Mesothelial cell of epicardium (in vitro differentiated cells): ENCODE data around the gene SH3D21. TPM values are rescaled to one million over a fixed set of nuclear protein-coding genes. Genes with fewer than 3 reads are reported as not detected.

ENCODE experiments used
- DNase-seq, 2 experiments: peaks; one replicate each; pipeline ENCODE4 v3.0.0; 2021; ENCODE audit warnings: low spot score in 2 of 2; ENCODE audit not compliant: unreplicated experiment in 2 of 2
- H3K27ac Mint-ChIP-seq: 2 replicates; pipeline ENCODE4 v1.8.0; 2021; ENCODE audit warnings: mixed read lengths
- H3K27me3 Mint-ChIP-seq: 2 replicates; pipeline ENCODE4 v1.8.0; 2021; ENCODE audit warnings: low read depth, mixed read lengths
- H3K36me3 Mint-ChIP-seq: 2 replicates; pipeline ENCODE4 v1.8.0; 2021; ENCODE audit warnings: mixed read lengths
- H3K4me1 Mint-ChIP-seq: 2 replicates; pipeline ENCODE4 v1.8.0; 2021; ENCODE audit warnings: mixed read lengths
- H3K4me3 Mint-ChIP-seq: 2 replicates; pipeline ENCODE4 v1.8.0; 2021; ENCODE audit warnings: mild to moderate bottlenecking, moderate library complexity, mixed read lengths
- H3K9me3 Mint-ChIP-seq: 2 replicates; pipeline ENCODE4 v1.8.0; 2021; ENCODE audit warnings: mixed read lengths
- CTCF ChIP-seq: fragments of 200-600 bp; sonication (generic); IDR thresholded peaks from one replicate; pipeline ENCODE4 v1.5.0; 2021; ENCODE audit warnings: antibody characterized with exemption; ENCODE audit not compliant: unreplicated experiment
- total RNA-seq: library from RNA; stranded (reverse); gene quantifications from 3 replicates; pipeline ENCODE4 v1.2.1, GENCODE V29; 2021

The SH3D21 gene
- total RNA-seq, 1 donor from 2014 or later = 47.1 TPM

GRCh38 chr1:36355811-36356210, 49.6 kb downstream of the SH3D21 start:
- no peak overlapping the region for H3K27ac Mint-ChIP-seq
- H3K27me3 Mint-ChIP-seq = no peaks in the 10 kb centered on the region
- no peaks in the 10 kb centered on the region for H3K9me3 Mint-ChIP-seq
- DNase-seq = no peak
- H3K4me3 Mint-ChIP-seq = no peak overlapping the region
- no peak for TF ChIP-seq CTCF
- H3K36me3 Mint-ChIP-seq = peaks cover 21% of the 10 kb centered on the region
- peaks cover 16% of the 10 kb centered on the region for H3K4me1 Mint-ChIP-seq

DNA sequence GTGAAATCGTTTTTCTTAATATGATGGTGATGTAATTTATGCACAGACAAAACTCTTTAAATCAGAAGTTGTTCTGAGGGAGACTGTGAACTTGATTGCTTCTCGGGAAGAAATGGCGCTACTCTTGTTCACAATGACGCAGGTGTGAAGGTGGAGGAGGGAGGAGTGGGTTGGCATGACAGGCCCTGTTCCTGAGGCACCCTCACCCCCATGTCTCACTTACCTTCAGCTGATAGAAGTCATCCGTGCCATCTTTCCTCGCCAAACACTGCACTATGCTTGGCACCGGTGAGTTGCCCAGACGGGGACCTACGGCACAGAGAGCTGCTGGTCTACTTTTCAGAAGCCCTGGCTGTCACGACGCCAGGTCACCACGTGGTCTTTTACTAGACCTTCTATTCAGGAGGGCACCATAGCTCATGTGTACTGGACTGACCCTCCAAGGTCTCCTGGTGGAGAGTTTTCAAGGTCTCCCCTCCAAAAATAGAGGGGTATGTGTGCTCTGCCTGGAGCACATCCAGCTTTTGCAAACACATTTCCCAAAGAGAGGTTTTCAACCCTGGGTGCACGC, 52.4 kb downstream of the SH3D21 start:
- H3K27me3 Mint-ChIP-seq = no peaks in the 10 kb centered on the region
- peaks cover 26% of the 10 kb centered on the region for H3K36me3 Mint-ChIP-seq
- H3K4me1 Mint-ChIP-seq = no peaks in the 10 kb centered on the region
- no peaks in the 10 kb centered on the region for H3K9me3 Mint-ChIP-seq
- DNase-seq = no peak
- H3K4me3 Mint-ChIP-seq = no peak overlapping the region
- H3K27ac Mint-ChIP-seq = no peak overlapping the region
- no peak for TF ChIP-seq CTCF

DNA sequence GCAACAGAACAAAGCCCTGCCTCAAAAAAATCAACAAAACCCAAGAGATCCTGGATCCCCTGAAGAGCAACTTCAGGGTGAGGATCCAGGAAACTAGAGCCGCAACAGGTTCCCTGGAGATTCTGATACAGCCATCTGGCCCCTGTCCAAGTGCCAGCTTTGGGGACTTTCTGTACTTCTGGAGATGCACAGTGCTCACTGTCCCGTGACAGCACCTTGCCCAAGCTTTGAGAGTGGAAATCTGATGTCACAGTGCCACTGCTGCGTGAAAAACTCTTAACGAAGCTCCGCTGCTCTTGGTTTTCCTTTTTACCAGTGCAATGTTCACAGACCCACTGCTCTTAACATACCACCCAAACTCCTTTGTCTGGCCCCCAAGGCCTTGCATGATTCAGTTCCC, 53.2 kb downstream of the SH3D21 start:
- Mint-ChIP-seq H3K27ac (no peak overlapping the region), H3K4me1 (no peaks in the 10 kb centered on the region), H3K4me3 (no peak overlapping the region), H3K36me3 (peaks cover 22% of the 10 kb centered on the region), H3K9me3 (no peaks in the 10 kb centered on the region), H3K27me3 (no peaks in the 10 kb centered on the region)
- TF ChIP-seq CTCF = no peak
- DNase-seq = no peak

DNA sequence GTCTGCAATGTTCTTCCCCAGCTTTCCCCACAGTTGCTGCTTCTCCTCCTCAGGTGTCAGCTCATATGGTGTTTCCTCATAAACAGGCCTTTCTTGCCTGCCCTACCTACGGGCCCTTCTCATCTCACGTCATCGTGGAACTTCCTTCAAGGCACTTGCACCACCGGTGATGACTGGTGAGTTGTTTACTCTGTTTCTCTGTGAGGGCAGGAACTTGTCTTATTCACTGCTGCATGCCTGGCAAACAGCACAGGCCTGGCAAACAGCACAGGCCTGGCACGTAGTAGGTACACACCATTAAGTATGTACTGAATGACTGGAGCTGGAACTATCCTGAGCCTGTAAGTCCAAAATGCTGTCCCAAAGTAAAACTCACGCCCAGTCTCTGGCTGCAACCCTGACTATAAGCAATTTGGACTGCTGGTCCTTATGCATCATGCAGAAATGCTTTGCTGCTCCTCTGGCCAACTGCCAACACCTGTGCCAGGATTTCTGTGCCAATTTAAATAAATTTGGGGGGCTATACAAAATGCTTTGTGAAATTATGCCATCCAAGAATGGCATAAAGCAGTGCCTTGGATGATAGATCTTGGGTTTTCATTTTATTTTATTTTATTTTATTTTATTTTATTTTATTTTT, 53.9 kb downstream of the SH3D21 start:
- Mint-ChIP-seq H3K36me3 (peaks cover 20% of the 10 kb centered on the region), H3K27ac (no peak overlapping the region), H3K9me3 (no peaks in the 10 kb centered on the region), H3K4me3 (no peak overlapping the region), H3K4me1 (no peaks in the 10 kb centered on the region), H3K27me3 (no peaks in the 10 kb centered on the region)
- no peak for TF ChIP-seq CTCF
- DNase-seq = no peak

DNA sequence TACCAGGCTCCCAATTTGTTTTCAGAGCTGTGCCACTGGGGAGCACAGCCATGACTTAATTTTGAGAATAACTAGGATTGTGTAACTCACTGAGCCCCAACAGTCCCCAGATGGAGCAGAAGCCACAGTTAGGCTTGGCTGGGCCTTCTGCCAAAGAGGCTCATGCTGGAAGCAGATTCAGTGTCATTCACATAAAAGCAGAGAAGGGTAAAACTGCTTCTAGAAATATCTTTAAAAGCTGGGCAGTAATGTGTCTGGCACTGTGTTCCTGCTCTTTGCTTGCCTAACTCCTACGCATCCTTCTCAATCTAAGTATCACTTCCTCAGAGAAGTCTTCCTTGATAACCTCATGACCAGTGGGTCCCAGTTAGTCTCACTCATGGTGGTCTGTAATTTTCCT, 59.2 kb downstream of the SH3D21 start:
- peaks cover 14% of the 10 kb centered on the region for H3K4me1 Mint-ChIP-seq
- H3K9me3 Mint-ChIP-seq = no peaks in the 10 kb centered on the region
- TF ChIP-seq CTCF = no peak
- DNase-seq = no peak
- peaks cover 5% of the 10 kb centered on the region for H3K36me3 Mint-ChIP-seq
- H3K4me3 Mint-ChIP-seq = no peak overlapping the region
- H3K27ac Mint-ChIP-seq = peak overlapping the region; percentile 88
- no peaks in the 10 kb centered on the region for H3K27me3 Mint-ChIP-seq
